MM.1S (cell line): ENCODE results near the gene HSD17B14.

Source experiments
- DNase-seq: peaks from one replicate; pipeline ENCODE4 v3.0.0-alpha.2; 2015
- H2AFZ ChIP-seq: fragments of 300-600 bp; sonication (generic); 2 replicates; pipeline ENCODE4 v1.6.0; 2016; ENCODE audit warnings: antibody characterized with exemption, low read length
- H3F3A ChIP-seq: fragments of 300-600 bp; sonication (generic); 2 replicates; pipeline ENCODE4 v1.6.1; 2016; ENCODE audit warnings: mild to moderate bottlenecking, antibody characterized with exemption, low read length, moderate library complexity, mixed read lengths; ENCODE audit not compliant: insufficient read depth
- H3K27ac ChIP-seq: fragments of 300-600 bp; sonication (generic); 2 replicates; pipeline ENCODE4 v1.5.1; 2016; ENCODE audit warnings: mild to moderate bottlenecking, low read length
- H3K27me3 ChIP-seq: fragments of 300-600 bp; sonication (generic); replicated peaks from 2 replicates; pipeline ENCODE4 v1.6.0; 2016; ENCODE audit warnings: low read length; ENCODE audit not compliant: insufficient read depth
- H3K36me3 ChIP-seq: fragments of 300-600 bp; sonication (generic); replicated peaks from 2 replicates; pipeline ENCODE4 v1.6.1; 2016; ENCODE audit warnings: mild to moderate bottlenecking, low read length, mixed read lengths; ENCODE audit not compliant: insufficient read depth
- H3K4me1 ChIP-seq: fragments of 300-600 bp; sonication (generic); 2 replicates; pipeline ENCODE4 v1.6.1; 2016; ENCODE audit warnings: low read length, mixed read lengths
- H3K4me2 ChIP-seq: fragments of 300-600 bp; sonication (generic); 2 replicates; pipeline ENCODE4 v1.6.0; 2016; ENCODE audit warnings: low read depth, low read length
- H3K4me3 ChIP-seq: fragments of 300-600 bp; sonication (generic); 2 replicates; pipeline ENCODE4 v1.5.1; 2016; ENCODE audit warnings: low read length, mixed read lengths
- H3K79me2 ChIP-seq: fragments of 300-600 bp; sonication (generic); 2 replicates; pipeline ENCODE4 v1.6.1; 2016; ENCODE audit warnings: mixed run types, low read length, mixed read lengths
- H3K9ac ChIP-seq: fragments of 300-600 bp; sonication (generic); 2 replicates; pipeline ENCODE4 v1.6.1; 2016; ENCODE audit warnings: low read length, mixed read lengths
- H3K9me2 ChIP-seq: fragments of 300-600 bp; sonication (generic); replicated peaks from 2 replicates; pipeline ENCODE4 v1.6.1; 2016; ENCODE audit warnings: mild to moderate bottlenecking, low read length, mixed read lengths; ENCODE audit not compliant: insufficient read depth
- H3K9me3 ChIP-seq: fragments of 300-600 bp; sonication (generic); replicated peaks from 2 replicates; pipeline ENCODE4 v1.6.1; 2016; ENCODE audit warnings: mild to moderate bottlenecking, low read length, mixed read lengths; ENCODE audit not compliant: insufficient read depth
- H4K20me1 ChIP-seq: fragments of 300-600 bp; sonication (generic); 2 replicates; pipeline ENCODE4 v1.6.1; 2016; ENCODE audit warnings: mild to moderate bottlenecking, low read length, moderate library complexity, mixed read lengths; ENCODE audit not compliant: insufficient read depth
- CTCF ChIP-seq: fragments of 300-600 bp; sonication (generic); IDR thresholded peaks from 2 replicates; pipeline ENCODE4 v1.5.1; 2016; ENCODE audit warnings: antibody characterized with exemption, low read length, mixed read lengths
- EZH2 ChIP-seq: fragments of 300-600 bp; sonication (generic); optimal IDR thresholded peaks from 2 replicates; pipeline ENCODE3; 2017; ENCODE audit warnings: low read depth, mild to moderate bottlenecking, antibody characterized with exemption, low read length, mixed read lengths
- EZH2phosphoT487 ChIP-seq: fragments of 300-600 bp; sonication (generic); IDR thresholded peaks from 2 replicates; pipeline ENCODE4 v1.6.1; 2018; ENCODE audit warnings: antibody characterized with exemption, low read length

HSD17B14 gene

GRCh38 chr19:48874303-48875135, 38.2 kb upstream of the HSD17B14 start:
- no peak overlapping the region for H2AFZ ChIP-seq
- peaks cover 38% of the 10 kb centered on the region for H3F3A ChIP-seq
- H3K9me2 ChIP-seq, result no peaks in the 10 kb centered on the region
- peak; percentile 36 for DNase-seq
- H3K27ac ChIP-seq, result peak overlapping the region; percentile 96
- peaks cover 18% of the 10 kb centered on the region; the same call in 1 of the 2 replicates for H3K4me1 ChIP-seq
- peak overlapping the region; percentile 94 for H3K4me3 ChIP-seq
- peak overlapping the region; percentile 99 for H3K9ac ChIP-seq
- H3K79me2 ChIP-seq, result peaks cover 31% of the 10 kb centered on the region
- H3K36me3 ChIP-seq, result no peaks in the 10 kb centered on the region
- H3K4me2 ChIP-seq, result peak overlapping the region; percentile 92
- H4K20me1 ChIP-seq, result no peaks in the 10 kb centered on the region
- H3K27me3 ChIP-seq, result no peaks in the 10 kb centered on the region
- TF ChIP-seq EZH2 (no peak), EZH2phosphoT487 (no peak), CTCF (no peak)
- H3K9me3 ChIP-seq, result no peaks in the 10 kb centered on the region

GRCh38 chr19:48873476-48874302, 37.4 kb upstream of the HSD17B14 start:
- peak overlapping the region; percentile 92 for H3K4me2 ChIP-seq
- no peak for TF ChIP-seq CTCF
- no peak for TF ChIP-seq EZH2phosphoT487
- TF ChIP-seq EZH2, result no peak
- no peaks in the 10 kb centered on the region for H3K9me3 ChIP-seq
- H3K9ac ChIP-seq, result peak overlapping the region; percentile 99
- no peak for DNase-seq
- H3K27ac ChIP-seq, result peak overlapping the region; percentile 96
- H3K4me3 ChIP-seq, result peak overlapping the region; percentile 94
- peaks cover 38% of the 10 kb centered on the region for H3F3A ChIP-seq
- no peaks in the 10 kb centered on the region for H4K20me1 ChIP-seq
- H3K79me2 ChIP-seq, result peaks cover 31% of the 10 kb centered on the region
- peaks cover 18% of the 10 kb centered on the region; the same call in 1 of the 2 replicates for H3K4me1 ChIP-seq
- H3K9me2 ChIP-seq, result no peaks in the 10 kb centered on the region
- no peaks in the 10 kb centered on the region for H3K27me3 ChIP-seq
- no peak overlapping the region for H2AFZ ChIP-seq
- H3K36me3 ChIP-seq, result no peaks in the 10 kb centered on the region

- Histone ChIP-seq H3K36me3 (no peaks in the 10 kb centered on the region), H3K4me2 (peak overlapping the region; percentile 92), H3K9ac (peak overlapping the region; percentile 99), H2AFZ (no peak overlapping the region), H3K27ac (peak overlapping the region; percentile 96), H3K9me2 (no peaks in the 10 kb centered on the region), H3K79me2 (peaks cover 31% of the 10 kb centered on the region), H3F3A (peaks cover 38% of the 10 kb centered on the region), H3K9me3 (no peaks in the 10 kb centered on the region), H3K27me3 (no peaks in the 10 kb centered on the region), H3K4me3 (peak overlapping the region; percentile 94), H4K20me1 (no peaks in the 10 kb centered on the region), H3K4me1 (peaks cover 18% of the 10 kb centered on the region; the same call in 1 of the 2 replicates)
- DNase-seq, result peak; percentile 88
- TF ChIP-seq EZH2phosphoT487, result no peak
- TF ChIP-seq EZH2, result no peak
- no peak for TF ChIP-seq CTCF
Measured at GRCh38 chr19:48872884-48873475, 36.7 kb upstream of the HSD17B14 start.
